Measurements from ENCODE around the gene SHQ1.

Gene SHQ1

DNA sequence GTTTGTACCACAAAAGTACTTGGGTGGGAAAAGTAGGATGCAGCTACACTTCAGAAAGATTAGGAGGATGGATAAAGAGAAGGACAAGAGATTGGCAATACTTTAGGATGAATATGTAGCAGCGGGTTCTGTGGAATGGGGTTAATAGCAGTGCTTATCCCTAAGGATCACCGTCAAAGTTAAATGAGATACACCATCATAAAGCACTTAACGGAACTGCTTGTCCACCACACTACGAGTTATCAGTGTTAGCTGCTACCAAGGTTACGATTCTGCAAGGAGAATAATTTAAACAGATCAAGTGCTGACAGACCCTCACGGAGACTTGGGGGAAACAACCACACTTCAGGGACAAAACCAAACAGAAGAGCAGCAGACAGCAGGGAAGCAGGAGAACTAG, 963 bp downstream of the SHQ1 start:
- no peak for DNase-seq

GRCh38 chr3:72846166-72846565, 2.1 kb downstream of the SHQ1 start:
- DNase-seq, result no peak

GRCh38 chr3:72844436-72844993, 3.7 kb downstream of the SHQ1 start:
- no peak for DNase-seq

DNA sequence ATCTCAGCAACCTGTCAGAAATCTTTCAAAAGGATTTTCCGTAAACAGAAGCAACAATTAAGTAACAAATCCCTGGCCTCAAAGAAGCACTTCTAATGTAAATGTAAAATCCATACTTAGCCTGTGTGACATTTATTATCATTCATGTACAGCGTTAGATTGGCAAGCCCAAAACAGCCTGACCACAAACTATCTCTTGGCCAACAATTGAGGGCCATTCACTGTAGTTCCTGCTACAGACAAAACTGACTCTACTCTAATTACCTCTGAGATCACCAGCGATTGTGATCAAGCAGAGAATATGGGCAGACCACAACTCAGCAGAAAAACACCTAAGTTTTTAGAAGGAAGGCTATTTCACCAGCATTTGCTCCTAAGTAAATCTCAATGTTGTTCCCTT, 9.2 kb downstream of the SHQ1 start:
- DNase-seq, result no peak

DNA sequence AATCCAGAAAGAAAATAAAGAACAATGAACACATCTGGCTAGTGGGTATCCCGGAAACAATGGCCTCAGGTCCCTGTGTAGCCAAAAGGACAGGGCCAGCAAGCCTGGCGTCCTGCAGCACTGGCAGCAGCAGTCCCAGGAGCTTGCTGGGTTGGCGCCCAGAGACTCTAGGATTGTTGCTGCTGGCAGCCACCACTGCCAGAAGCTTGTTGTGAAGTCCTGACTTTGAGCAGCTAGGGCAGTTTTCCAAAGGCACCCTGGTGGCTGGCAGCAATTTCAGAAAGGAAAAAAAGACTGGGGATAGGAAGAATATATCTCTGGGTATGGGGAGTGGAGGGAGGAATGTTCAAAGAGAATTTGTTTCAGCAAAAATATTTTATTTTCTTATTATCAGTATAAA, 11.3 kb downstream of the SHQ1 start:
- no peak for DNase-seq

DNA sequence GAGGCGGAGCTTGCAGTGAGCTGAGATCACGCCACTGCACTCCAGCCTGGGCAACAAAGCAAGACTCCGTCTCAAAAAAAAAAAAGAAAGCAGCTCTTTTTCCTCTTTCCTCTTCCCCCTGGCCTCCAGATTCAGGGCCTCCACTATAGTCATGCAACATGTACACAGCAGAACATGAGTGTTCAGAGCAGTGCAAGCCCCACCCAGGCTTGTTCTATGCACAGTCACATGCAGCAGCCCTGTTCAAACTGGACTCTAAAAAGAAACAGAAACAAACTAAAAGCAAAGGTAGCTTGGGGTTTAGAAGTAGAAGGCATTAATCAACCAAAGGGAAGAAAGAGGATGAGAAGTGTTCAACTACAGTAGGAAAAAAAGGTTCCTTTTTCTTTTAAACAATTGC, 11.8 kb downstream of the SHQ1 start:
- DNase-seq, result no peak

- DNase-seq, result no peak
These were observed 17.6 kb downstream of the SHQ1 start for GRCh38 chr3:72830452-72831223.

DNA sequence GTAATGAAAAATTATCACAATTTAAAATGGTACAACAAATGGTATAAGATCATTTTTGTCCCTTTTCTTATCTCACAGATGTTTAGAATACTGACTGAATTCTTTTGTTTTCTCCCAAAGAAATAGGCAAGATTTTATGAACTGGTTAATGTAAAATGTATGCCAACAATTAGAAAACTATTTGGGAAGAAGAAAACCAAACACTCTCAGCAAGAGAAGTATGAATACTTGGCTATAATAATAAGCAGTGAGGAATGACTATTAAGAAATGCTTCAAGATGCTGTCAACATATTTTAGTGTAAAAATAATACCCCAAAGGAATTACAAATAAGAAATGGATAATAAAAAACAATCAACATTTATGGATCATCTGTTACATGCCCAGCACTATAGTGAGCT, 18.5 kb downstream of the SHQ1 start:
- no peak for DNase-seq

- peak; percentile 22 for DNase-seq
These were observed 27.0 kb downstream of the SHQ1 start for GRCh38 chr3:72821161-72821781.

GRCh38 chr3:72820415-72820814, 27.8 kb downstream of the SHQ1 start:
- DNase-seq, result no peak

DNA sequence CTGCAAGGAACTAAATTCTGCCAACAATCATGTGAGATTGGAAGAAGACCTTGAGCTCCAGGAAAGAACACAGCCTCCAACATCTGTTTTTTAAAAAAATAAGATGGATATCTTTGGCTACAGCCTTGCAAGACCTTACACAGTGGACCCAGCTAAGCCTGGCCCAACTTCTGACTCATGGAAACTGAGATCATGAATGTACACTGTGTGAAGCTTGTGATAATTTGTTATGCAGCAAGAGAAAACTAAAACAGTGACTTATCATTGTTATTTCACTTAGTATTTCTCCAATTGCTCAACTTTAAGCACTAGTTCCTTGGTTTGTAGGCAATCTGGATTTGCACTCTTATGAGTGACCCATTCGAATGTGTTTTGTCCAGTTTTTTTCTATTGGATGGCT, 29.3 kb downstream of the SHQ1 start:
- DNase-seq, result no peak

- DNase-seq, result no peak
These were observed 30.0 kb downstream of the SHQ1 start for GRCh38 chr3:72818092-72818773.

DNA sequence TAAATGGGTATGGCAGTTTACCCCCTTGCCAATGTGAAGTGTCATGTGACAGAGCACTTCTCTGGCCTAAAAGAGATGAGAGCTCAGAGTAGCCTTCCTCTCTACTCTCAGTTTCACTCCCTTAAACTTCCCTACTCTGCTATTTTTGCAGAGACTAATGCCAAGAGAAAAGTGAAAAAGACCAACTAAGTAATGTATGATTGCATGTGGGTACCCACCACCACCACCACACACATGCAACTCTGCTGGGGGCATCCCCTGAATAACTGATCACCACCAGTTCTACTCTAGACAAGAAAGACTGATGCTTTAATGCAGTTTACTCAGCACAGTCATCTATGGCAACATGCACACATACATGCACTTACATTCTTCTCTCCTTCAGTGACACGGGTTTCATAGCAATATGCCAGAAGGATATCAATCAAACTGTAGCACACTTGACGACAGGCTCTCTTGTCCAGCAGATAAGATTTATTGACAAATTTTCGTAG, 31.3 kb downstream of the SHQ1 start:
- no peak for DNase-seq

GRCh38 chr3:72814308-72814707, 33.9 kb downstream of the SHQ1 start:
- DNase-seq, result no peak

- DNase-seq, result no peak
These were observed 36.0 kb downstream of the SHQ1 start for GRCh38 chr3:72812201-72812600.

DNA sequence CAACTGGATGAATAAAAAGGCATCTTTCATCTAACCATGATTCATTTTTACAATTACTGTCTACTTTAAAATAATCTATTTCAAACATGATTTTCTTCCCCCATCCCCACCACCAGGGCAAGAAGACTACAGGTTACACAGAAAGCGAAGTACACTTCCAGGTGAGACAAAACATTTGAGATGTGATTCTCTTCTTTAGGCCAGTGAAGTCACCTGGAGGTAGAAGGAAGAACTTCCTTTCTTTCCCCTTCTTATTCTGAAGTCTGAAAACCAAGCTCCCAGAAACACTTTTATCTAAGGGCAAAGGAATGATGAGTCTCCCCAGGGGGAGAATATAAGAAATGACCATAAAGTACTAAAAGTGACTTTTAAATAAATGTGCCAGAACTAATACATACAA, 36.7 kb downstream of the SHQ1 start:
- DNase-seq, result no peak

GRCh38 chr3:72810659-72811434, 37.4 kb downstream of the SHQ1 start:
- DNase-seq, result no peak

- DNase-seq, result no peak
These were observed 38.2 kb downstream of the SHQ1 start for GRCh38 chr3:72810063-72810462.

GRCh38 chr3:72804361-72804760, 43.9 kb downstream of the SHQ1 start:
- DNase-seq, result no peak

- no peak for DNase-seq
These were observed 44.7 kb downstream of the SHQ1 start for GRCh38 chr3:72803573-72803972.

- no peak for DNase-seq
These were observed 46.2 kb downstream of the SHQ1 start for GRCh38 chr3:72802001-72802400.

- DNase-seq, result no peak
These were observed 47.4 kb downstream of the SHQ1 start for GRCh38 chr3:72800869-72801268.
